Stimulated activated CD4-positive, alpha-beta T cell treated with anti-CD3 and anti-CD28 coated beads, TNF-alpha, amount 100 ng/mL, for 1 hour (primary cell): ENCODE data around the gene SMAGP.
"Not testable (repeated sequence)": the region's sequence is repeated elsewhere in the genome, so short reads cannot be mapped to it uniquely, and the experiment has no call there.

Source experiments
- DNase-seq, 3 donors: peaks; one replicate each; pipeline ENCODE4 v3.0.0-alpha.2; 2020; ENCODE audit warnings: low read depth in 3 of 3, low spot score in 1 of 3

SMAGP gene

DNA sequence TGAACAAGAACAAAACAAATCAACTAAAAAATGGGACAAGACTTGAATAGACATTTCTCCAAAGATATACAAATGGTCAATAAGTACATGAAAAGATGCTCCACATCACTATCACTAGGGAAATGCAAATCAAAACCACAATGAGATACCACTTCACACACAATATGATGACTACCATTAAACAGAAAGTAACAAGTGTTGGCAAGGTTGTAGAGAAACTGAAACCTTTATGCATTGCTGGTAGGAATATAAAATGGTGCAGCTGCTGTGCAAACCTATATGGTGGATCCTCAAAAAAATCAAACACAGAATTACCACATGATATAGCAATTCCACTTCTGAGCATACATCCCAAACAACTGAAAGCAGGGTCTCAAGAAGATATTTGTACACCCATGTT is 5.2 kb downstream of the SMAGP start:
- DNase-seq: no peak

DNA sequence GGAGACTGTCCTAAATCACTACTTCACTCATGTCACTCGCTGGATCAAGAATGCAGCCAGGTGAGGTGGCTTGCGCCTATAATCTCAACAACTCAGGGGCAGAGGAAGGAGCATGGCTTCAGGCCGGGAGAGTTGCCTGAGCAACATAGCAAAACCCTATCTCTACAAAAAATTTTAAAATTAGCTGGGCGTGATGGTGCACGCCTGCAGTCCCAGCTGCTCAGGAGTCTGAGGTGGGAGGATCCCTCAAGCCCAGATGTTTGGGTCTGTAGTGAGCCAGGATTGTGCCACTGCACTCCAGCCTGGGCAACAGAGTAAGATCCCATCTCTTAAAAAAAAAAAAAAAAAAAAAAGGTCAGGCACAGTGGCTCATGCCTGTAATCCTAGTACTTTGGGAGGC is 5.9 kb downstream of the SMAGP start:
- DNase-seq: no peak

DNA sequence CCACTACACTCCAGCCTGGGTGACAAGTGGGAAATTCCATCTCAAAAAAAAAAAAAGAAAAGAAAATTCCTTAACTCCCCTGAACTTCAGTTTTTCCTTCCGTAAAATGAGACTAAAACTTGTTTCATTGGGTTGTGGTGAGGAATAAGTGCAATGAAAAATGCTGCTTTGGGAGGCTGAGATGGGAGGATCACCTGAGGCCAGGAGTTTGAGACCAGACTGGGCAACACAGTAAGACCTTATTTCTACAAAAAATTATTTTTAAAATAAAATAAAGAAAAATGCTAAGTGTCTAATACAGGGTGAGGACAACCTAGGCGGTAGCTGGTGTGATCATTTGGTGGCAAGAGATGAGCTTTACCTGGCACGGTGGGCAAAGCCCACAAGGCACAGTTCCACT is 6.9 kb downstream of the SMAGP start:
- DNase-seq: no peak

DNA sequence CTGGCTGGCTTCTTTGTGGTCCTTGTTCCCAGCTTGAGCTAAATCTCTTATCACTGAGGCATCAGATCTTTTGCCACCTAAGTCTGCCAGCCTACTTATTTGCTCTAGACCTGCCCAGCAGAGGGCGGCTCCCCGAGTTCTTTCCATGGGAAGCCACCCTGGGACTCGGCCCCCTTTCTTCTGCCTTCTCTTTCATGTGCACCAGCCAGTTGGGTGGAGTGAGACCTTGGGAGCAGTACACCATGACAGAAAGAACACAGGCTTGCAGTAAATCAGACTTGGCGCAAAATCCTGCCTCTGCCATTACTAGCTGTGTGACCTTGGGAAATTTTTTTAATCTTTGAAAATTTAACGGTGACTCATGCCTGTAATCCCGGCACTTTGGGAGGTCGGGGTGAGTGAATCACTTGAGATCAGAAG is 7.4 kb downstream of the SMAGP start:
- no peak for DNase-seq

DNA sequence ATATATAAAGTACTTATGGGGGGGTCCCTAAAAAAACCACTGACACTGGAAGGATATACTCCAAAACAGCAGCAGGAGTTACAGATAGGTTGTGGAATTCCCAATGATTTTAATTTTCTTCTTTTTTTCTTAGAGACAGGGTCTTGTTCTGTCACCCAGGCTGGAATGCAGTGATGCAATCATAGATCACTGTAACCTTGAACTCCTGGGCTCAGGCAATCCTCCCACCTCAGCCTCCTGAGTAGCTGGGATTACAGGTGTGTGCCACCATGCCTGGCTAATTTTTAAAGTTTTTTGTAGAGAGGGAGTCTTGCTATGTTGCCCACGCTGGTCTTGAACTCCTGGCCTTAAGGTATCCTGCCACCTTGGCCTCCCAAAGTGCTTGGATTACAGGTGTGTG is 10.6 kb downstream of the SMAGP start:
- not testable (repeated sequence) for DNase-seq

DNA sequence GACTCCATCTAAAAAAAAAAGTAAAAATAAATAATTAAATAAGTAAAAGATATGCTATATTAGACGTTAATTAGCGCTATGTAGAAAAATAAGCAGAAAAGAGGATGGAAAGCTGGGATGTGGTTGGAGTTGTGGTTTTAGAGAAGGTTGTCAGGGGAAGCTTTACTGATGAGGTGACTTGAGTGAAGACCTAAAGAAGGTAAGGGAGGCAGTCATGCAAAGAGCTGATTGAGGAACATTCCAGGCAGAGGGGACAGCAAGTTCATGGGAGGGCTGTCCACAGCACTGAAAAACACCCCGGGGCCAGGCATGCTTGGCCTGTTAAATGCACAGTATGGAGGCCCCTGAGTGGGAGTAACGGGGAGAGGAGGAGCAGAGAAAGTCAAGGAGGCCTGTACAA is 15.7 kb downstream of the SMAGP start:
- DNase-seq: no peak

DNA sequence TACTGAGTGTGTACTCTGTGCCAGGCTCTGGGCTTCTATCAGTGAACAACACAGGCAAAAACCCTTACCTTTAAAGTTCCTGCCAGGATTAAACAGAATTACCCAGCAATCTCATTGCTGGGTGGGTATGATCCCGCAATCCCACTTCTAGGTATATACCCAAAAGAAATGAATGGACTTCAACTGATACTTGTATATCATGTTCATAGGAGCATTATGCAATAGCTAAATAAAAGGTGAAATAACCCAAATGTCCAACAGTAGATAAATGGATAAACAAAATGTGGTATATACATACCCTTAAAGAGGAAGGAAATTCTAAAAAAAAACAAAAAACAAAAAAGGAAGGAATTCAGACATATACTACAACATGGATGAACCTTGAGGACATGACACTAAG is 16.9 kb downstream of the SMAGP start:
- no peak for DNase-seq

DNA sequence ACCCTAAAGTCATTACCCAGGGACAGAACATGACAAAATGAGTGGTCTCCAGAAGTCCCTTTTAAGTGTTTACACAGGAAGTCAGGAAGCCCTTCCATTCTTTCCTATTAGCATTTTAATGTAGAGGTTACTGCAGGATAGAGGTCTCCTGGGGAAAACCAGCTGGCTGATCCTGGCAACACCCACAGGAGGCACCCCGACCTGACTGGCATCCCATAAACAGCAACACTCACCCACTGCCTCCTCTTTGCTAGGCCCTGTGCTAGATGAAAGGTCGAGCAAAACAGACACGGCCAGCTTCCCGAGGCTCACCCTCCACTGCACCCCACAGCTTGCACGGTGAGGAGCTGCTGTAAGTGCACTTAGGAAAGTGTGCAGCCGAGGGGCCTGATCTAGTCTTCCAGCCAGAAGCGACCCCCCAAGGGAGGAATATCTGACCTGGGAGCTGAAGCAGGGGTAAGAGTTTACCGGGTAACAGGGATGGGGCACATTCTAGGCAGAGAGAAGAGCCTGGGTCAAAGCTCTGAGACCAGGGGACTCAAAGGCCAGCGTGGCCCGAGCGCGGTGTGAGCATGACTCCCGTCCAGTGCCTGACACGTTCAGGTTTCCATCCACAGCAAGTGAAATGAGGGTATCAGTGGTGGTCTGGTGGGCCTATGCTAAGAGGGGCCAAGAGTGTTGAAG is 22.6 kb downstream of the SMAGP start:
- no peak for DNase-seq

DNA sequence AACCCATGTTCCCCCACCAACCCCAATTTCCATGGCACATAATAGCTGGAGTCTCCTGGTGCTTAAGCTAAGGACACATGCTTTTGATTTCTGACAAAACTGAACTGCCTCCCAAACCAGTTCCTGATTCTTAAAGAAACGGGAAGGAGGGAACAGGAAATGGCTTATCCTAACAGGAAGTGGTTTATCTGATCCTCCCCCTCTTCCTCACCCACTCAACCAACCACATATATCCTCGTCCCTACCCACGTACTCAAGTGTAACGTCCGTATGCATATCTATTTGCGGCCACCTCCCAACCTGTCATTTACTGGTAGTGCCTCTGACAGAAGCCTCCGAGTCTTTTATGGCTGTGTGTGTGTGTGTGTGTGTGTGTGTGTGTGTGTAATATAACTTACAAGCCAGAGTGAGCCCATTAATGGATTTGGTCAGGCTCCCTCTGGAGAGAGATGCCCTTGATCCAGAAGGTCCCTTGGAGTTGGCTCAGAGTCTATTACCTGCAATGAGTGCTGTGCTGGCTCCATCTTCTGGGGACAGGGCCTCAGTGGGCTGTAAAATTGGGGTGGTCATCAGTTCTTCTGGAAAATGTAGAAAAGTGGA is 23.9 kb downstream of the SMAGP start:
- no peak for DNase-seq

DNA sequence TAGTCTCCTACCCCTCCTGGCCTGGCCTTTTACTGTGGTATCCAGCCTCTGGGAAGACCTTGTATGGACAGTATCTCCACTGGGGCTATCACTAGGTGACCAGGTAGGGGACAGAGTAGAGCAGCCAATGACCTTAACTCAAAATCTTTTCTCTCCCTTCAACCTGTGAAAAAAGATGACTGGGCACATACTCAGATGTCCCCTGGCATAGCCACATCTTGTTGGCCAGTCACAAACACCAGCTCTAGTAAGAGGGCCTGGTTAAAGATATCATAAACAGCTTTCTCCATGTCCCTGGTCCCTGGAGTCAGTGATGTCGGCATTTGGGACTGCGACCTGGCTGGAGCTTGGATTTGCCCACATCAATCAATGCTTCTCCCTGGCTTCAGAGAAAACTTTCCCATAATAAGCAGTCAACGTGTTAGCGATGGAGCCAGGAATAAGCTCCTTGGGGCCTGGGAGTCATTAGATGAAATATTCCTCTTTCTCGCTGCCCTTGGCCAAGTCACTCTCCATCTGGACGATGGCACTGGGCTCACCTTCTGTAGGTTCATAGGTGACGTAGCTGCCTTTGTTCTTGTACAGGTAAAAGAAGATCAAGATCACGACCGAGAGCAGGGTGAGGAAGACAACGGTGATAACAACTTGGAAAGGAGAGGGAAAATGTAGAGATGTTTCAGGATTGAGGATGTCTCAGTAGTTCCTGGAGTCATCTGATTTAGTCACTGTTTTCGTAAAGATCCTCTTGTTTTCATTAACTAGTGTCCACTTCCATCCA is 24.6 kb downstream of the SMAGP start:
- DNase-seq: no peak

DNA sequence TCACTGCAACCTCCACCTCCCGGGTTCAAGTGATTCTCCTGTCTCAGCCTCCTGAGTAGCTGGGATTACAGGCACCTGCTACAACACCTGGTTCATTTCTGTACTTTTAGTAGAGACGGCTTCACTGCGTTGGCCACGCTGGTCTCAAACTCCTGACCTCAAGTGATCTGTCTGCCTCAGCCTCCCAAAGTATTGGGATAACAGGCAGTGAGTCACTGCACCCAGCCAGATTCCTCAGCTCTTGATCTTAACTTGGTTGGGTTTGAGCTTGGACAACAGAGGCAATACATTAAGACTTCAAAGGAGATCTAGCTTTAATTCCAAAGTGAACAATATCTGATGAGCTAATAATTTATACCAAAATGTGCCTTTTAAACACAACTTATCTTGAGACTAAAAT is 25.9 kb downstream of the SMAGP start:
- no peak for DNase-seq

DNA sequence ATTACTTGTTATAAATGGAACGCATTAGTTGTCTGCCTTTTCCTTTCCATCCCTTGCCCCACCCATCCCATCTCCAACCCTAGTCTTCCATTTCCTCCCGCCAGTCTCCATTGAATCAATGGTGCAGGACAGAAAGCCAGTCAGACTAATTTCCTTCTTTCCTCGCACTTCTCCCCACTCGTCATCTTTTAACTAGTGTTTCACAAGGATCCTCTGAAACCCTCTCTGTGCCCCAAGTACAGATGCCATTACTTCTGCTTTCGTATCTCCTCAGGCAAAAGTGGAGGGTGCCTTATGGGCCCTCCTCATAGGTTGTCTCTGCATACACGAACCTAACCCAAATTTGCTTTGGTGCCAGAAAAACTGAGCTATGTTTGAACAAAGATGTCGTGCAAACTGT is 27.3 kb downstream of the SMAGP start:
- DNase-seq: no peak

DNA sequence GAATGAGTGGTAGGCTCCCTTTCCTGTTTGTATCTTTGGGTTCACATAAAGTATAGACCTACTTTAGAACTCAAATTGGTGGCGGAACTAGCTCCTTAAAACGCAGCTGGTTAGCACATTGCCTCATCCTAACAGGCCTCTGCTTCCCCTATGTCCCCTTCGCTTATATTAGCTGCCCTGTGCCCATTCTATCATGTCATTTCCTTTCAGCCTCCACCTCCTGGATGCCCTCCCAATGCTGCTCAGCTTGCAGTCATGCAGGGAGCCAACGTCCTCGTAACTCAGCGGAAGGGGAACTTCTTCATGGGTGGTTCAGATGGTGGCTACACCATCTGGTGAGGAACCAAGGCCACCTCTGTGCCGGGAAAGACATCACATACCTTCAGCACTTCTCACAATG is 28.1 kb downstream of the SMAGP start:
- no peak for DNase-seq

DNA sequence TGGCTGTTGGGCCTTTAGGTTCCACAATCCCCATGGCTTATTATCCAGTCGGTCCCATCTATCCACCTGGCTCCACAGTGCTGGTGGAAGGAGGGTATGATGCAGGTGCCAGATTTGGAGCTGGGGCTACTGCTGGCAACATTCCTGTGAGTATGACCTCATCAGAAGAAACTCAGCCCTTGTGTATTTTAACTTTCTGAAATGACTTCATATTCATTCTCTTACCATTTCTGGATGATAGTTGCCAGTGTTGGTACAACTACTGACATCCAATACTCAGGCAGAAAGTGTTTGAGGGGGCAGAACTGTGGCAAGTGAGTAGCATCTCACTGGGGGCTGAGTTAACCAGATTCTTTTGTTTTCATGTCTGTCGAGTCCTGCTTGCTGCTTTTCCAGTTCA is 29.2 kb downstream of the SMAGP start:
- DNase-seq: no peak

DNA sequence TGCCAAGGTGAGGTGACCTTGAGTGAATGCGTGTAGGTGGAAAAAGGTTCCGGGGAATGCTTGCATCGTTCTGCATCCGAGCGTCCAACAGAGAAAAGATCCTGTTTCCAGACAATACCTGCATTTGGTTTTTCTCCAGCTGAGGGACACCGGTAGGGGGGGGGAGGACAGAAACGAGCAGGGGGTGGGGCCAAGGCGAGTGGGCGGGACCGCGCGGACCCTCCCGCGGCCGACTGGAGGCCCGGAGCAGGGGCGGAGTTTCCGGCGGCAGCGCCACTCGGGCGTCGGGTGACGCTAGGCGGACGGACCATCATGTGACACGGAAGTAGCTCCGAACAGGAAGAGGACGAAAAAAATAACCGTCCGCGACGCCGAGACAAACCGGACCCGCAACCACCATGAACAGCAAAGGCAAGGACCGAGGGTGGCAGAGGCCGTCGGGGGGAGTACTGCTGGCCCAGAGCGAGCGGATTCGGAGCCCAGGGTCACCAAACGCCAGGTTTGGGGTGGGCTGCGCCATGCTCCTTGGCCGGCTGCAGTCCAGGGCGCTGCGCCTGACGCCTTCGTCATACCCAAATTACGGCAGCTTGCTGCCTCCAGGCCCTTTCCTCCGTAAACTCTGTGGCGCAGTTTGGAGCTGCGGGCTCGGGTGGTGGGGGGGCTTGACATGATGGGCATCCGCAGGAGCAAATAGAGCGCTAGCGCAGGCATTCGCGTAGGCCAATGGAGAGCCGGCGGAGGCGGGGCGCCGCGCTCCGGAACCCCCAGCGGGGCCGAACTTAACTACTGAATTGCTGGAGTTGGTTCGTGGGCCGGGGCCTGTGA is 31.5 kb downstream of the SMAGP start, which contains the start of gene DAZAP2:
DAZAP2 (plus strand) TSS at position 317 of the 825 bp plus-strand sequence; CDS start at position 399, 82 bp downstream.
- DNase-seq: peak; percentile 86 to 93 (median 88)

DNA sequence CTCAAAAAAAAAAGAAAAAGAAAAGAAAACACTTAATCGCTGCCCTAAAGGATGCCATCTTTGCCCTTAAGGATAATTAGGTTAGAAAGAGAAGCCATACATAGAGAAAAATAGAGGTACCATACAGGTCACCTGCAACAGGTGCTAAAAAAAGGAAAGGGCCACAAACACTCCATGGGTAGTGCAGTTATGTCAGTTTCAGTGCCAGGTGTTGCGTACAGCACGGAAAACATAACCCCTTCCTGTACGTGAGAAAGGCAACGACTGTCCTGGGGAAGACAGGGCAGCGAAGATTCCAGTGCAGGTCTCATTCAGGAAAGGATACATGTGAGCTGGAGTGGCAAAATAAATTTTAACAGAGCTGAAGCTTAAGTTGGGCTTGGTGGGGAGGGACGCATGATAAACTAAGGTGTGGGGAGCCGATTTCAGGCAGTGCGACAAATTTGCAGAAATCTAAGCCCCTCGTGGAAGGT is 32.1 kb downstream of the SMAGP start:
- DNase-seq: no peak

DNA sequence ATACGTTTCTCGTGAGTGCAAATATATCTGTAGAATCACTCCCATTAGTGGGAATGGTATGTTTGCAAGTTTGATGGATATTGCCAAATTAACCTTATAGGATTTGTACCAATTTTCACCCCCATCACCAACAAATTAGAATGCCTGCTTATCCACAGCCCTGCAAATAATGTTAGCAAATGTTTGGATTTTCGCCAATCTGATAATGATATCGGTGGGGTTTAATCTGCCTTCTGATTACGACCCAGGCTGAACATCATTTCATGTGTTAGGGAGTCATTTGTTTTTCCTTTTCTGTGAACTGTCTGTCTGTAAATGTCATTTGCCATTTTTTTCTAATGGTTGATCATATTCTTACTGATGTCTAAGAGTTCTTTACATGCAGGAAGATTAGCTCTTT is 35.7 kb downstream of the SMAGP start:
- DNase-seq: no peak

DNA sequence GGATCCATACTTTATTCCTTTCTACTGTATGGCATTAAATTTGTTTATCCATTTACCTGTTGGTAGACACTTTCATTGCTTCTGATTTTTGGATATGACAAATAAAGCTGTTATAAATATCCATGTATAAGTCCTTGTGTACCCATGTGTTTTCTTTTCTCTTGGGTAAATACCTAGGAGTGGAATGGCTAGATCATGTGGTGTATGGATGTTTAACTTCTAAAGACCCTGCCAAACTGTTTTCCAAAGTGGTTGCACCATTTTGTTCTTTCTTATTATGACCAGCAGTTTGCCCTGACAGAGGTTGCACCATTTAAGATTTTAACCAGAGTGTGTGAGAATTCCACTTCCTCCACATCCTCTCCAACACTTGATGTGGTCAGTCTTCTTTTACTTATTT is 37.6 kb downstream of the SMAGP start:
- no peak for DNase-seq

DNA sequence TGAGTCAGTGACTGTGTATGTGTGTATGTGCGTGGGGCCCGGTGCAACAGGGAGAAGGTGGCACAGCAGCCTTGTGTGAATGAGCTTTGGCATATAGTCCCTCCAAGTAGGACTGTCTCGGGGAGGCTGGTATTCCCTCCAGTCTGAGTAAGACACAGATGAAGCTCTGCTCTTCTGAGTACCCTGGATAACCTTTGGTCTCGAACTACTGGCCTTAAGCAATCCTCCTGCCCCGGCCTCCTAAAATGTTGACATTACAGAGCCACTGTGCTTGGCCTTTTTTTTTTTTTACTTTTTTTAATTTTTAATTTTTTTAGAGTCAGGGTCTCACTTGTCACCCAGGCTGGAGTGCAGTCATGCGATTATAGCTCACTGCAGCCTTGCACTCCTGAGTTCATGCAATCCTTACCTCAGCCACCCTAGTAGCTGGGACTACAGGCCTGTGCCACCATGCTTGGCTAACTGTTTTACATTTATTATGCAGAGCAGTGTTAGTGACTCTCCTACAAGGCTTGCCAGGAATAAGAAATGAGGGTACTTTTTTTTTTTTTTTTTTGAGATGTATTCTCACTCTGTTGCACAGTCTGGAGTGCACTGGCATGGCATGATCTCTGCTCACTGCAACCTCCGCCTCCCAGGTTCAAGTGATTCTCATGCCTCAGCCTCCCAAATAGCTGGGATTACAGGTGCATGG is 41.0 kb downstream of the SMAGP start:
- no peak for DNase-seq

DNA sequence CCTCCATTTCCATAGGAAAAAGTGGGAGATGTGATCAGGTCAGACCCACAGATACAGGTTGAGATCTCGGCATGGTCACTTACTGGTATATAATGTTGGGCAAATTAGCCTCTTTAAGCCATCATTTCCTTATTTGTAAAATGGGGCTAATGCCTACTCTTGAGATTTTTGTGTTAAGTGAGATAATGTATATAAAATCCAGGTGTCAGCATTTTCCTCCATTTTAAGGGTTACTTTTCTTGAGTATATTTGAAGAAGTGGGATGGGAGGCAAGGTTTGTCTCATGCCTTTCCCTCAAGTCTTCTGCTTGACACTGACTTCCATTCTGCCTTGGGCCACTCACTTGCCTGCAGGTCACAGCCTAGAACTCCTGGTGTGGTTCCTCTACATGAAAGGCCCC is 42.3 kb downstream of the SMAGP start:
- DNase-seq: no peak

DNA sequence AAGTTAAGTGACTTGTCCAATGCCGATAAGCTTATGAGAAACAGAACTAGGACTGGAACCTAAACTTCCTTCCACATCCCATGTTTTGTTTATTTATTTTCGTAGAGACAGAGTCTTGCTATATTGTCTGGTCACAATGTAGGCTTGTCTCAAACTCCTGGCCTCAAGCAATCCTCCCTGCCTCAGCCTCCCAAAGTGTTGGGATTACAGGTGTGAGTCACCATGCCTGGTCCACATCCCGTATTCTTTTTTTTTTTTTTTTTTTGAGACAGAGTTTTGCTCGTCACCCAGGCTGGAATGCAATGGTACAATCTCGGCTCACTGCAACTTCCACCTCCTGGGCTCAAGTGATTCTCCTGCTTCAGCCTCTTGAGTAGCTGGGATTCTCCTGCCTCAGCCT is 43.1 kb downstream of the SMAGP start:
- DNase-seq: not testable (repeated sequence)
